Measurements from ENCODE around the gene DDAH1. TPM values are rescaled to one million over a fixed set of nuclear protein-coding genes. Genes with fewer than 3 reads are reported as not detected.

DDAH1 gene
- total RNA-seq, 4 donors from 2014 or later, result 17.5 to 64.2 (median 40.0) TPM

- DNase-seq, result no peak
- Histone ChIP-seq H3K27ac (no peak overlapping the region), H3K4me3 (replicated peaks in 1 of 3) (no peak overlapping the region), H3K4me1 (no peaks in the 10 kb centered on the region), H3K9me3 (no peaks in the 10 kb centered on the region), H3K27me3 (no peaks in the 10 kb centered on the region), H3K36me3 (no peaks in the 10 kb centered on the region)
- no peak for TF ChIP-seq POLR2A (IDR thresholded peaks at IDR 0.05)
- TF ChIP-seq CTCF (IDR thresholded peaks at IDR 0.05), result no peak
- WGBS, 2 donors, result 81 to 89% methylated on average over 3 of the region's 3 CpGs
- intact Hi-C loops (cut with DNase I), result no loop called here
Measured at GRCh38 chr1:85427849-85428248, 37.1 kb downstream of the DDAH1 start.

GRCh38 chr1:85427331-85427730, 37.6 kb downstream of the DDAH1 start:
- DNase-seq, result no peak
- intact Hi-C loops (cut with DNase I), result no loop called here
- TF ChIP-seq CTCF (IDR thresholded peaks at IDR 0.05) (no peak), POLR2A (IDR thresholded peaks at IDR 0.05) (no peak)
- WGBS, 2 donors, result 27 to 28% methylated on average over 1 of the region's 1 CpG
- Histone ChIP-seq H3K36me3 (no peaks in the 10 kb centered on the region), H3K4me1 (no peaks in the 10 kb centered on the region), H3K9me3 (no peaks in the 10 kb centered on the region), H3K27ac (no peak overlapping the region), H3K4me3 (replicated peaks in 1 of 3) (no peak overlapping the region), H3K27me3 (no peaks in the 10 kb centered on the region)

GRCh38 chr1:85421179-85421578, 43.8 kb downstream of the DDAH1 start:
- H3K27ac ChIP-seq, result no peak overlapping the region
- intact Hi-C loops (cut with DNase I), result no loop called here
- H3K36me3 ChIP-seq, result no peaks in the 10 kb centered on the region
- no peak for DNase-seq
- WGBS, 2 donors, result 92 to 95% methylated on average over 1 of the region's 1 CpG
- H3K9me3 ChIP-seq, result no peaks in the 10 kb centered on the region
- no peak for TF ChIP-seq CTCF (IDR thresholded peaks at IDR 0.05)
- no peaks in the 10 kb centered on the region for H3K4me1 ChIP-seq
- no peaks in the 10 kb centered on the region for H3K27me3 ChIP-seq
- H3K4me3 ChIP-seq (replicated peaks in 1 of 3), result no peak overlapping the region

GRCh38 chr1:85420199-85420598, 44.8 kb downstream of the DDAH1 start:
- intact Hi-C loops (cut with DNase I), result no loop called here
- no peaks in the 10 kb centered on the region for H3K4me1 ChIP-seq
- no peak overlapping the region for H3K4me3 ChIP-seq (replicated peaks in 1 of 3)
- TF ChIP-seq POLR2A (IDR thresholded peaks at IDR 0.05) (no peak), CTCF (IDR thresholded peaks at IDR 0.05) (no peak)
- H3K36me3 ChIP-seq, result no peaks in the 10 kb centered on the region
- DNase-seq, result no peak
- H3K27ac ChIP-seq, result no peak overlapping the region
- no peaks in the 10 kb centered on the region for H3K9me3 ChIP-seq
- 45 to 56% methylated on average over 1 of the region's 1 CpG for WGBS, 2 donors
- H3K27me3 ChIP-seq, result no peaks in the 10 kb centered on the region

GRCh38 chr1:85417876-85418275, 47.1 kb downstream of the DDAH1 start:
- no peaks in the 10 kb centered on the region for H3K27me3 ChIP-seq
- H3K27ac ChIP-seq, result no peak overlapping the region
- no peaks in the 10 kb centered on the region for H3K9me3 ChIP-seq
- H3K4me1 ChIP-seq, result no peaks in the 10 kb centered on the region
- H3K36me3 ChIP-seq, result no peaks in the 10 kb centered on the region
- no peak for DNase-seq
- 88 to 89% methylated on average over 3 of the region's 3 CpGs for WGBS, 2 donors
- intact Hi-C loops (cut with DNase I), result no loop called here
- no peak for TF ChIP-seq POLR2A (IDR thresholded peaks at IDR 0.05)
- no peak for TF ChIP-seq CTCF (IDR thresholded peaks at IDR 0.05)
- H3K4me3 ChIP-seq (replicated peaks in 1 of 3), result no peak overlapping the region
